Stimulated activated naive CD4-positive, alpha-beta T cell treated with Interleukin-2 at 50 U/mL for 16 hours (primary cell): ENCODE data around the gene ERVMER34-1.
A peak's percentile ranks its signal among the peaks of the same experiment; 100 is the strongest.

Experiments
- DNase-seq: peaks from one replicate; lab custom pipeline; 2025; lab: John Stamatoyannopoulos, UW

ERVMER34-1 gene

DNA sequence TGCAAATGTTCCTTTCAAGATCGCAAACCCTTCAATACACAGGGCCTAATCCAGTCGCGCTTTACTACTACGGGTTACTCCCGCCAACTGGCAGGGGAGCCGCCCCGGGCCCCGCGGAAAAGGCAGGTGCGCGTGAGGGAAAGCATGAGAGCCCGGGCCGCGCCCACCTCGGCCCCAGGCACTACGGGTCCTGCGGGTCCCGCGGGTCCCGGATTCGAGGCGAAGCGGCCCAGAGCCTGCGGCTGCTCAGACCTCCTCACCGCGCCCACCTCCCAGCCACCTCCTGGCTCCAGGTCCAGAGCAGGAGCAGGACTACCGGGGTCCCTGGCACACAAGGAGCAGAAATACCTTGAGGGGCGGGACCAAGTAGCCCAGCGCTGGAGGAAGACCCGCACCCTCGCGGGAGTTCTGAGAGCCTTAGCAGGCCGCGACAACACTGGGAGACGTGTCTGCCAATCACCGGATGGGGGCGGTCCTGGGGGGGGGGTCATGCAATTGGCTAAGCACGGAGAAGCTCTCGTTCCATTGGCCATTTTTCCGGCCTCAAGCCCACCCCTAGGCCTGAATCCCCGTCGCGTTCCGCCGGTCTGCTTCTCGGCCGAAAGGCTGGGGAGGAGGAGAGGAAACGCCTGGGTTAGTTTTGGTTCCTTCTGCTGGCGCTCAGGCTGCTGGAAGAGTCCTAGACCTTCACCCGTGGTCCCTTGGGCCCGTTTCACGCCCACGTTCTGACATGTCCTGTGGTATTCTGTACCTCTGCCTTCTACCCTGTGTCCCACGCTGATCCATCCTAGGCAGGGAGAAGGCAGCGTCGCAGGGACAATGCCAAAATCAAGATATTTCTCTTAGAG, 29.0 kb downstream of the ERVMER34-1 start:
- peak; percentile 94 for DNase-seq

DNA sequence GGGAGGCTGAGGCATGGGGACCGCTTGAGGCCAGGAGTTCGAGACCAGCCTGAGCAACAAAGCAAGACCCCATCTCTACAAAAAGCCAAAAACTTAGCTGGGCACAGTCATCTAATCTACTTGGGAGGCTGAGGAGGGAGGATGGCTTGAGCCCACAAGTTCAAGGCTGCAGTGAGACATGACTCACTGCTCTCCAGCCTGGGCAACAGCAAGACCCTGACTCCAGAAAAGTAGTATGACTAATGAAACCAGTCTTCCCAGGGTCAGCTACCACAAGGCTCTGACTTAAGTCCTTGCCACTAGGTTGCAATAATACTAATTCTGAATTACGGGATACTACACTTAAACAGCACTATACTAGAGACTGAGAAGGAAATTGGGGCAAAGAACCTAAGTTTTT, 33.1 kb downstream of the ERVMER34-1 start:
- no peak for DNase-seq

- no peak for DNase-seq
Observed at GRCh38 chr4:52716364-52717151, 34.7 kb downstream of the ERVMER34-1 start.

DNA sequence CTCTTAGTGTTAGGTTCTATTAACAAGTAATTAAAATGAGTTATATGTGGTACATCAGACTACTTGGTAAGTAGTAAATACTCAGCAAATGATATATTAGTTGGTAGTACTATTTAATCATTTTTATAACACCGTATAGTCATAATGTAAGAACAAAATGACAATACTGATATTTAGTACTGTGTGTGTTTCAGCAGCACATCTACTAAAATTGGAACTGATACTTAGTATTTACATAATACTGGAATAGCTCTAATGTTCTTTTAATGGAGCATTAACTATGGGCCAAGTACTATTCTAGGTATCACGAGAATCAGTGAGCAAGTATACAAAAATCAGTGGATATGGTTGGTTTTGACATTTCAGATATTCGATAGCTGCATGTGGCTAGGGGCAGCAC, 35.3 kb downstream of the ERVMER34-1 start:
- no peak for DNase-seq

DNA sequence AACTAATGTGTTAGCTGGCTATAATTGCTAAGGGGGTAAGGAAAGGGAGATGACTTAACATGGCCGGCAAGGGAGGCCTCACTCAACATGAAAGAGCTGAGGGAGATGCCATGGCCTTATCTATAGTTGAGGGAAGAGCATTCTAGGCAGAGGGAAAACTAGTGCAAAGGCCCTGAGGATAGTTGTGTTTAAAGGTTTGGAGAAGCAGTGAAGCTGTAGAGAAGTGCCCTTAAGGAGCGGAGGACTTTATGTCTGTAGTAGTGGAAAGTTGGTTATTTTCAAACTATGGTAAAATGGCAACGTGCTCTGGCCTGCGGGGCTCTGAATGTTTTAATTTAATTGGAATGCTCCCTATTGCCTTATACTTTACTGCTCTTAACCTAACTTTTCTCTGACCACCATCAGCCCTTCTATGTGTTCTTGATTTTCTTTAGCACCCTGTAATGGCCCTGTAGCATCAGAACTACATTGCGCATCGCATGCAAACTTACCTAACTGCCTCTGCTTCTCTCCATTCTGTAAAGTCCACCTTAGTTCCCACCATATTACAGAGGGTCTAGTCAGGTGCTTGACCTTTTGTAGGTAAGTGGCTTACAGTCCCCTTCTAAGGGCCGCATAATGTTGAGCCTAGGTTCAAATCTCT, 35.8 kb downstream of the ERVMER34-1 start:
- no peak for DNase-seq

DNA sequence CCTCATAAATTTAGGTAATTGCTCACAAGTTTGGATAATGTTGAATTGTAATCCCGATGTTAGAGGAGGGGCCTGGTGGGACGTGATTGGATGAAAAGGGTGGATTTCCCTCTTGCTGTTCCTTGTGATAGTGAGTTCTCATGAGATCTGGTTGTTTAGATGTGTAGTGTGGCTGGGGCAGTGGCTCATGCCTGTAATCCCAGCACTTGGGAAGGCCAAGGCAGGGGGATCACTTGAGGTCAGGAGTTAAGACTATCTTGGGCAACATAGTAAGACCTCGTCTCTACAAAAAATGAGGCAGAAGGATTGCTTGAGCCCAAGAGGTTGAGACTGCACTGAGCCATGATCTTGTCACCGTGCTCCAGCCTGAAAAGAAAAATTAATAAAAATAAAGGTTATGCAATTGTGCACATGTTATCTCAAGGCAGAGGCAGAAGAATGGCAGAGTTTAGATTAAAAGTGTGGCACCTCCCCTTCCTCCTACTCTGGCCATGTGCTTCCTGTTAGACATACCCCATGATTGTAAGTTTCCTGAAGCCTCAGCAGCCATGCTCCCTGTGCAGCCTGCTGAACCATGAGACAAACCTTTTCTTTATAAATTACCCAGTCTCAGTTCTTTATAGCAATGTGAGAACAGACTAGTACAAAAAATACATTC, 36.5 kb downstream of the ERVMER34-1 start:
- DNase-seq = no peak

DNA sequence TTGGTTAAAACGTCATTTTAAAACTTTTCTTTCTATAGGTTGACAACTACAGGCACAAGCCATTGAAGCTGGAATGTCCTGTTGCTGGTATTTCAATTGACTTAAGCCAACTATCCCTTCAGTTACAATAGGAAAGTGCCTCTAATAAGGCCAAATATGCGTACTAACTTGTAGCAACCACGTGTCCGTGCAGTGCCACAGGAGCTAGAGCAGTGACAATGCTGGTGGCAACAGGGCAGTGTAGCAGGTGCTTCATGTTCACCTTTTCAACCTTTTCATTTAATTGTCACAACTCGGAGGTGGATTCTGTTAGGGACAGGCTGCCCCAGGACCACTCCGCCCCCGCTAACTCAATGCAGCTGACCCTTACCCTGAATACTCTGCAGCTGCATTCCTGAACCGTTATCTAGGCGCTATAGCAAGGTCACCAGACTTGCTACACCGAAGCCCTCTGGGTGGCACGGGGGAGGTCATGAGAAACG, 37.7 kb downstream of the ERVMER34-1 start:
- no peak for DNase-seq

GRCh38 chr4:52712251-52713130, 38.7 kb downstream of the ERVMER34-1 start:
- peak; percentile 99 for DNase-seq

GRCh38 chr4:52711834-52712250, 39.4 kb downstream of the ERVMER34-1 start:
- DNase-seq = no peak

DNA sequence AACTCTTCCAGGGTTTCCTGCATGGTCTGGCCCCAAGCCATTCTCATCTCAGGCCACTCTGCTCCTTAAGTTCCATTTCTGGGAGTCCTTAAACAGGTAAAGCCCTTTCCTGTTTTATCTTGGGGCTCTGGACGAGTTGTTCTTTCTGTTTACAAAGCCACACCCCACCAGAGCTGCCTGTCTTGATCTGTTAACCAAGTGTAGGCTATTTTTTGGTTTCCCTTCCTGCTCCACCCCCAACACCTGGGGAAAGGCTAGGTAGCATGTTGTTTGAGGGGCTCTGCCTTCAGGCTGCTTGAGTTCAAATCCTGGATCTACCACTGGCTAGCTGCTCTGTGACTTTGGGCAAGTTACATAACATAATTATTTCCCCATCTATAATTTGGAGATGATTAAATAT, 40.0 kb downstream of the ERVMER34-1 start:
- DNase-seq = no peak

DNA sequence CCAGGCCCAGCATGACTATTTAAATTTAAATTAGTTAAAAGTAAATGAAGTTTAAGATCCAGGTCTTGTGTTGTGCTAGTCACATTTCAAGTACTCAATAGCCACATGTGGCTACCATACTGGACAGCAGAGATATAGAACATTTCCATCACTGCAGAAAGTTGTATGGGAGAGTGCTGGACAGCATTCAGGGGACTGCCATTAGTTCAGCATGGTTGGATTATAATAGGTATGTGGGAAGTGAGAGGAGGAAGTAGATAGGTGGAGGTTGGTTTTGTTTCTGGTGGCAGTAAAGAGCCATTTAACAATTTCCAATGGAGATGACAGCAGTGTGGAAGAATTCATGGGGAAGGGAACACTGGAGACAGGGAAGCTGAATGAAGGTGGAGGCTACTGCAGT, 42.1 kb downstream of the ERVMER34-1 start:
- no peak for DNase-seq

- no peak for DNase-seq
Observed at GRCh38 chr4:52704661-52705060, 46.6 kb downstream of the ERVMER34-1 start.

DNA sequence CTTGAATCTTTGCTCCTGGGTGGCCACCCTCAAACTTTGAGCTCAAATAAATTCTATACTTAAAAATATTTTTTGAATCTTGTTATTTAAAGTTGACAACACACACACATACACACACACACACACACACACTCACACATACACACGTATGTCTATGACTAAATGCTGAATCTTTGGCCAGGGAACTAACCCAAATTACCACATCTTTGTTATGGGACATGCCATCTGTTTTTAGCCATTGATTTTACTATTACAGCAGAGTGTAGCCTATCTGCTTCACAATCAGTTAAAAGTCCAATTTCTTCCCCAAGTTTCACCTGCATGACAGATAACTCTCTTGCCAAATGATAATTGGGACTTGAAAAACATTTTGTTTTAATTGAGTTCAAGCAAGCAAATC, 47.1 kb downstream of the ERVMER34-1 start:
- DNase-seq = no peak

GRCh38 chr4:52701207-52701606, 50.0 kb downstream of the ERVMER34-1 start:
- no peak for DNase-seq

GRCh38 chr4:52694936-52695335, 56.3 kb downstream of the ERVMER34-1 start:
- no peak for DNase-seq

DNA sequence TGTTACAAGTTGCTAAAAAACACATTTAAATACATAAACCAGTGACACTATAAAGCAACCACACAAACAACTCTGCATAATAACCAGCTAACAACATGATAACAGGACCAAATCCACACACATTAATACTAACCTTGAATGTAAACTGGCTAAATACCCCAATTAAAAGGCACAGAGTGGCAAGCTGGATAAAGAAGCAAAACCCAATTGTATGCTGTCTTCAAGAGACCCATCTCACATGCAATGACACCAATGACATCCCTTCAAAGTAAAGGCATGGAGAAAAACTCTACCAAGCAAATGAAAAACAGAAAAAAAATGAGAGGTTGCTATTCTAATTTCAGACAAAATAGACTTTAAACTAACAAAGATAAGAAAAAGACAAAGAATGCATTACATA, 57.7 kb downstream of the ERVMER34-1 start:
- no peak for DNase-seq
